ENCODE results near the gene CDC5L.

DNA sequence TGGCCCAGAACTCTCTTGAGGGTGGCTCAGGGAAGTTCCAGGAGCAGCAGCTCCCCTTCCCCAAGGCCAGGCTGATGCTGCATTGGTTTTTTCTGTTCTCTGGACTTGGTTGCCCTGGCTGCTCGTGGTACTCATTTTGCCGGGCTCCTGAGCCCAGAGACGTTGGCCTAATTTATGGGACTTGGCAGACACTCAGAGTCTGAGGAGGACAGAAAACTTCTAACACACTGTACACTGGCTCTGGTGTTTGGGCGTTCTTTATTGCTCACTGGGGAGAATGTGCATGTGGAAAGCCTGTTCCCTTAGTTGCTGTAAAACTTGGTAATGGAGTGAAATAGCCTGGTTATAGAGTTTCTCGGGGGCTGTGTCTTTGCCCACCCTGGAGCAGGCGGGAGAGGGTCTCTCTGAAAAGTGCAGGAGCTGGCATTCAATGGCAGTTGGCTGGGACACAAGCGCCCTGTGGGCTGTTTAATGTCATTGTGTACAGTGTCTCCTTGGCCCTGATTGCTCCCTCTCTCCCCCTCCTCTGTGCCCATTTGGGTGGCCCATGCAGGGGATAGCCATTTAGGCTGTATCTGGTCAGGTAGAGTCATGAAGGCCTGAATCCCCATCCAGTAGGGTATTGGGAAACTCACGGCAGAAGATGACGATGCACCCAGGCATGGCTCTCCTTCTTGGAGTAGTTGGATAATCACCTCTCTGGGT, 109.3 kb downstream of the CDC5L start:
- TF ChIP-seq CTCF (conservative IDR thresholded peaks at IDR 0.05; ENCODE audit: low read depth in 2 of 2) (no peak), EZH2 (IDR thresholded peaks at IDR 0.05; ENCODE audit: low read depth, unreplicated experiment) (no peak), POLR2AphosphoS5 (IDR thresholded peaks at IDR 0.05; ENCODE audit: low read depth) (no peak), EZH2phosphoT487 (IDR thresholded peaks at IDR 0.05; ENCODE audit: unreplicated experiment) (no peak)

Data from GM23338 (cell line).